Neural progenitor cell (in vitro differentiated cells): Measurements from ENCODE around the gene RAG2.
A peak's percentile ranks its signal among the peaks of the same experiment; 100 is the strongest.

Experiments used
- EZH2 ChIP-seq: fragments of 200-600 bp; sonication (generic); IDR thresholded peaks from 2 replicates; pipeline ENCODE4 v1.6.1; 2017; ENCODE audit warnings: antibody characterized with exemption, mild to moderate bottlenecking, moderate library complexity
- EZH2phosphoT487 ChIP-seq: fragments of 200-600 bp; sonication (generic); IDR thresholded peaks from 2 replicates; pipeline ENCODE4 v1.6.1; 2017; ENCODE audit warnings: antibody characterized with exemption
- TF ChIP-seq, protein P1 (sequence below): fragments of 200-600 bp; sonication (generic); IDR thresholded peaks from 2 replicates; pipeline ENCODE4 v1.5.1; 2017; ENCODE audit warnings: antibody characterized with exemption, mild to moderate bottlenecking

DNA sequence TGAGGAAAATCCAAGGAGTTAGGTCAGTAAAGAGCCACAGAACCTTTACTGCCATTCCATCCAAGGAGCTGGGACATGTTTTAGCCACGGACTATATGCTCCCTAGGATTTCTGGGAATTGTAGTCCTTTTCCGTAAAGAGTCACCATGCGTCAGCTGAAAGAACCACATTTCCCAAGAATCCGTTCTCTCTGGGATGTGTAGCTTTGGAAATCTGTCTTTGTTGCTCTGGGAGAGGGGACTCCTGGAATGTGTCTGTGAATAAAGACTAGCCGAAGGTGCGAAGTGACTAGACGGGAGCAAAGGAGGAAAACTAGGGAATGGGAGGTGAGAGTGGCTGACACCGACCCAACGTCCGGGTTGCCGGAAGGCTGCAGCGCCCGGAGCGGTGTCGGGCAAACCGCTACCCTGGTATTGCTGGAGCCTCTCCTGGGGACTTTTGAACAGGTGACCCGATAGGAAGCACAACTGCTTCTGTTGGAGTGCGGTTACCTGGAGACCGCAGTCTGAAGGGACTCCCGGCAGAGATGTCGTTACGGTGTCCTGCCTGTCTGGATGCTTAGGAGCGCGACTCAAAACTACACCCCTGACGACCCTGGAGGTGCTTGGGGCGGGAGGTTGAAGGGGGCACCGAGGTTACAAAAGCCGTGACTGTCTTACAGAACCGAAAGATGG is 3.6 kb downstream of the RAG2 start, which contains the start of gene IFTAP:
- TF ChIP-seq, protein P1, sequence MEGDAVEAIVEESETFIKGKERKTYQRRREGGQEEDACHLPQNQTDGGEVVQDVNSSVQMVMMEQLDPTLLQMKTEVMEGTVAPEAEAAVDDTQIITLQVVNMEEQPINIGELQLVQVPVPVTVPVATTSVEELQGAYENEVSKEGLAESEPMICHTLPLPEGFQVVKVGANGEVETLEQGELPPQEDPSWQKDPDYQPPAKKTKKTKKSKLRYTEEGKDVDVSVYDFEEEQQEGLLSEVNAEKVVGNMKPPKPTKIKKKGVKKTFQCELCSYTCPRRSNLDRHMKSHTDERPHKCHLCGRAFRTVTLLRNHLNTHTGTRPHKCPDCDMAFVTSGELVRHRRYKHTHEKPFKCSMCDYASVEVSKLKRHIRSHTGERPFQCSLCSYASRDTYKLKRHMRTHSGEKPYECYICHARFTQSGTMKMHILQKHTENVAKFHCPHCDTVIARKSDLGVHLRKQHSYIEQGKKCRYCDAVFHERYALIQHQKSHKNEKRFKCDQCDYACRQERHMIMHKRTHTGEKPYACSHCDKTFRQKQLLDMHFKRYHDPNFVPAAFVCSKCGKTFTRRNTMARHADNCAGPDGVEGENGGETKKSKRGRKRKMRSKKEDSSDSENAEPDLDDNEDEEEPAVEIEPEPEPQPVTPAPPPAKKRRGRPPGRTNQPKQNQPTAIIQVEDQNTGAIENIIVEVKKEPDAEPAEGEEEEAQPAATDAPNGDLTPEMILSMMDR: no peak
- TF ChIP-seq EZH2phosphoT487 (peak; percentile 25), EZH2 (peak; percentile 57)
